Measurements from ENCODE around the gene FASN.

Gene FASN

GRCh38 chr17:82117139-82118090 is 19.4 kb upstream of the FASN start:
- DNase-seq, result no peak

DNA sequence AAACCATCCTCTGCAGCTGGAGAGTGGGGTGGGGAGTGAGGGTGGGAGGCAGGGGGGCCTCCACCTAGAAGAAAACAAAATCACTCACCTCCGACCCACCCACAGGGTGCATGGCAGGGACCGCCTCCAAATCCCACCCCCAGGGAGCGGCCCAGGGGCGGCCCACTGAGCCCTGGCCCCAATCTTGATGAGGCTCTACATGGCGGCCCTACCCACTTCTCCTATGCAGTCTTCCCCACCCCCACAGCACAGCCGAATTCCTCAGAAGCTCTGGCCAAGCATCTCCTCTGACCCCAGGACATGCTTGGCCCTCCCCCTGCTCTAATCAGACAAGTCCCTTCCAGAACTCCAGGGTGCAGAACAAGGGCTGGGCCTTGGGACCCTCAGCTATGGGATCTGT is 18.2 kb upstream of the FASN start:
- DNase-seq, result no peak

DNA sequence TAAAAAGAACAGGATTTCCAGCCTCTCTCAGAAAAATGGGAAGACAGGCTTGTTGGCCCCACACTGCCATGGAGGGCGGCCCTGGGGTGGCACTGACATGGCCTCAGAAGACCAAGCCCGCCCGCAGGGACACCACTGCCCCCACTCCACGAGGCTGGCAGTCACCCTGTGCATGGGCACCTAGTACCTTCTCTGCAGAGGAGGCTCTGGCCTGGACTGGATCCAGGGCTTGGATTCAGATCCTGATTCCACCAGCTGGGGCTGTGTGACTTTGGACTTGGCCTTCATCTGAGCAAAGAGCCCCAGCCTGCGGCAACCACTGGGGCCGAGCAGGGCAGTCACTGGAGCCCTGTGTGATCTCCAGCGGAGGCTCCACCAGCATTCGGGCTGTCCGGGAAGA is 16.8 kb upstream of the FASN start:
- no peak for DNase-seq

DNA sequence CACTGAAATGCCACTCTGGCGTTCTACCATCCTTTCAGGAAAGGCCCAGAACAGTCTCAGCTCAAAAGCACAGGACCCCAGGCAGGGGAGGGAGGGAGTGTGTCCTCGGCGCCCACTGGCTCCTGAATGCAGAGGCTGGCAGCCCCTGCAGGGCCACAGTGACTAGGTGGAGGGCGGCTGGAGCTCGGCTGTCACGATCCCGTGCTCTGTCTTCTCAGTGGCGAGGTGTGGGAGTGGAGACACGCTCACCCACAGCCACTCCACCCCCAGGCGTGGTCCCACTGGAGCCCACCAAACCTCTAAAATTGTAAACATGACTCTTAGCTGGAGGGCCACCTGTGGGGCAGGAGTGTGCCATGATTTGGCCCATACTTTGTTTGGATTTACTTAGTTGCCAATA is 16.4 kb upstream of the FASN start:
- DNase-seq, result no peak

- no peak for DNase-seq
Observed at GRCh38 chr17:82113941-82114340, 15.9 kb upstream of the FASN start.

DNA sequence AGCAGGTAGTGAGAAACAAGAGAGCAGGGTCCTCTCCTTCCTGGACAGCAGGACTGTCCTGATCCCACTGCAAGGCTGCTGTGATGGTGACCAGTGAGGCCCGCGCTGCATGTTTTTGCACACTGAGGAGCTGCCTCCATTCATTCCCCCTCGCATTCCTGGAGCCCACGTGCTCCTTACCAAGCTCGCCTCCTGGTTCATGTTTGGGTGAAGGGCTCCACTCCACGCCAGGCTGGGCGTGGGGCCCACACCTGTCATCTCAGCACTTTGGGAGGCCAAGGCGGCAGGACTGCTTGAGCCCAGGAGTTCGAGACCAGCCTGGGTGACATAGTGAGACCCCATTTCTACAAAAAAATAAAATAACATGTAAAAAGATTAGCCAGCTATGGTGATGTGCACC is 15.4 kb upstream of the FASN start:
- DNase-seq, result no peak

DNA sequence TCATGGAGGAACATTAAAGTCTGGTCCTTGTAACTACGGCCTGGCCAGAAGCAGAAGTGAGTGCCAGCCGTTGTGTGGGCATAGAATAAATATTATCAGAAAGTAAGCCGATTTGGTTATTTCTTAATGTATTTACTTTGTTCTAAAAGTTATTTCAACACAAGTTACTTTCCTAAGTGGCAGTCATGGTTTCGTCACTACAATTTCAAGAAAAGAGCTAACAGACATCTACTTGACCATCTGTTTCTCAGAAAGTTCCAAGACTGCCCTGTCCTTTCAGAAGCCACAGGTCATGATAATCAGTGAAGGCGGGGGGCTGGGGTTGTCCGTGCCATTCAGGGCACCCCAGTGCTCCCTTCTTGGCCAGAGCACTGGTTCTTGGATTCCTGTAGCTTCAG is 14.9 kb upstream of the FASN start:
- DNase-seq, result no peak

DNA sequence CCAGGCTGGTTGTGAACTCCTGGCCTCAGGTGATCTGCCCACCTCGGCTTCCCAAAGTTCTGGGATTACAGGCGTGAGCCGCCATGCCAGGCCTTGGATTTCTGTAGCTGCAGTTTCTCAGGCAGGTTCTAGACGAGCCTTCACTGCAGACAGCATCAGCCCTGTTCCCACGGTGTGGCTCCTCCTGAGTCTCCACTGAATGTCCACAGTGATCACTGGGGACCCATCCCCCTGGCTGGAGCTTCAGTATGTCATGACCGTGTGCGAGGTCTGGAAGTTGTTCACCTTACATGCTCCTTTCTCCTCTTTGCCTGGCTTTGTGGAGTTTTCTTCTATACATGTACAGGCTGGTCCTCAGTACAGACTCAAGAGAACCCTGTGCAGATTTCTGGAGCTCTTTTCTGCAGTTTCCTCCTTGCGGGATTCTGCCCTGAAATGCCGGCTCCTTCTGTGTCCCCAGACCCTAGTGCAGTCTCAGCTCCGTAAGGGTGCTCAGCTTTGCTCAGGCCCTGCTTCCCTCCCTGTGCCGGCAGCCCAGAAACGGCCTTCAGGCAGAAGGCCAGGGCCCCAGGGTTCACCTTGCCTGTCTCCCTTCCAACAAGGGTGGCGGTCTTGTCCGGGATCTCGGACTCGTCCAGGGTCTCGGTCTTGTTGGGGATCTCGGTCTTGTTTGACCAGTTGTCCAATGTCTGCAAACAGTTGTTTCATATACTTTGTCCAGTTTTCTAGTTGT is 14.3 kb upstream of the FASN start:
- no peak for DNase-seq

GRCh38 chr17:82110298-82110697 is 12.3 kb upstream of the FASN start:
- no peak for DNase-seq

- no peak for DNase-seq
Observed at GRCh38 chr17:82108961-82109475, 11.0 kb upstream of the FASN start.

GRCh38 chr17:82108496-82108945 is 10.5 kb upstream of the FASN start:
- no peak for DNase-seq

DNA sequence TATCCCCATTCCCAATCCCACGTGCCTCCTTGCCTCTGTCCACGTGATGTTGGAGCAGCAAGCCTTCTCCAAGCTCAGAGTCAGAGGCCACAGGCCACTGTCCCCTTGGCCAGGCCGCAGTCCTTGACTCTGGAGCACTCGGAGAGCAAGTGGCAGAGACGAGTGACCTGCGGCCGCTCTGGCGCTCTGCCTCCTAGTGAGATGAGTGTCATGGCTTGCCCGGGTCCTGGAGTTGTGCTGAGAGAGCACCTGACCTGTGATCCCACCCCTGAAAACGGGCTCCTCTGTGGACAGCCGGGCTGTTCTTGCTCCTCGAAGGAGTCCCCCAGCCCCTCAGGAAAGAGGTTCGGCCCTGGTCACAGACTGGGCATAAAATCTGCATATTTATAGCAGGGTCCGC is 10.0 kb upstream of the FASN start:
- no peak for DNase-seq

DNA sequence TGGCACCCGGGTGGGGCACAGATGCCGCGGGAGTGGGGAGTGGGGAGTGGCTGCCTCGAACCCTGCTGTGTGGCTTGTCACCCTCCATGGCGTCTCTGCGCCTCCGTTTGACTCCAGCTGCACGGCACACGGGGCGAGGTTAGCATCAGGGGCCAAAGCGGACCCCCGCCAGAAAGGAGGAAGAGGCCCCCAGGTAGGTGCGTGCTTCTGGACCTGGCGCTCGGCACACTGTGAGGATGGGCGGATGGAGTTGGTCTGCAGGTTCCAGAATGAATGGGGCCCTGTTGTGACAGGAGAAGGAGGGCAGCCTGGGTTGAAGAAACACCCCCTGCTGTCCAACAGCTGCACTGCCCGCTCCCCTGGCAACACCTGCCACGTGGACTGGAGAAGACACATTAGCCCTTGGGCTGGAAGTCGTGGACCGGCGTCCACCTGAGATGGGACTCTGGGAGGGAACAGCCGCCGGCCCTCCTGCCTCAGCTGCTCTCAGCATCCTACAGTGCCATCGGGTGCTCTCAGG is 9.4 kb upstream of the FASN start:
- DNase-seq, result peak in 1 of 2 experiments; percentile 1

DNA sequence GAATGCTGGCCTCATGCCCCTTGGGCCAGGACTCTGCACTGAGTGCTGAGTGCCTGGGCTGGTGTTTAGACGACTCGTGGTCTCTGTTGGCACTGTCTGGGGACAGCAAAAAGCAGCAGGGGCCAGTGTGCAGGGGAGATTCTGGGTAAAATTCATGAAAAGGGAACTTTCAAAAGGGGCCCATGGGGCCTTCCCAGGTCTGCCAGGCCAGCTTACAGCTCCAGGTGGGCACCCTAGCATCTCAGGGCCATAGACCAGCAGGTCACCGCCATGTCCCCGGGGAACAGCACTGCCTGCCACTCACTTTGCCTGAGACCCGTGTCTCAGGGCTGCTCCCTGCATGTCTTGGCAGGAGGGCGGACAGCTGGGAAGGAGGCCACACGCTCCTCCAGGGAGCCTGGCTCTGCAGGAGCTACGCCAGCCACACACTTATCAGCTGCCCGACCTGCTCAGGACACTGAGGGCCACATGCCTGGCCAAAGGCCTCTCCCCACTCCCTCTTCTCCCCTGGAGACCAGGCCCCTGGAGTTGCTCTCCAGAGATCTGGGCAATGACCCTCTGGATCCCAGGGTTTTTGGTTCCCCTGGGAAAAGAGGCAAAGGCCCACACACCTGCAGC is 8.8 kb upstream of the FASN start:
- DNase-seq, result no peak

GRCh38 chr17:82105882-82106687 is 8.0 kb upstream of the FASN start:
- peak; percentile 48 to 62 for DNase-seq

GRCh38 chr17:82105417-82105881 is 7.4 kb upstream of the FASN start:
- no peak for DNase-seq

- no peak for DNase-seq
Observed at GRCh38 chr17:82104797-82105416, 6.9 kb upstream of the FASN start.

- no peak for DNase-seq
Observed at GRCh38 chr17:82103553-82104451, 5.8 kb upstream of the FASN start.

DNA sequence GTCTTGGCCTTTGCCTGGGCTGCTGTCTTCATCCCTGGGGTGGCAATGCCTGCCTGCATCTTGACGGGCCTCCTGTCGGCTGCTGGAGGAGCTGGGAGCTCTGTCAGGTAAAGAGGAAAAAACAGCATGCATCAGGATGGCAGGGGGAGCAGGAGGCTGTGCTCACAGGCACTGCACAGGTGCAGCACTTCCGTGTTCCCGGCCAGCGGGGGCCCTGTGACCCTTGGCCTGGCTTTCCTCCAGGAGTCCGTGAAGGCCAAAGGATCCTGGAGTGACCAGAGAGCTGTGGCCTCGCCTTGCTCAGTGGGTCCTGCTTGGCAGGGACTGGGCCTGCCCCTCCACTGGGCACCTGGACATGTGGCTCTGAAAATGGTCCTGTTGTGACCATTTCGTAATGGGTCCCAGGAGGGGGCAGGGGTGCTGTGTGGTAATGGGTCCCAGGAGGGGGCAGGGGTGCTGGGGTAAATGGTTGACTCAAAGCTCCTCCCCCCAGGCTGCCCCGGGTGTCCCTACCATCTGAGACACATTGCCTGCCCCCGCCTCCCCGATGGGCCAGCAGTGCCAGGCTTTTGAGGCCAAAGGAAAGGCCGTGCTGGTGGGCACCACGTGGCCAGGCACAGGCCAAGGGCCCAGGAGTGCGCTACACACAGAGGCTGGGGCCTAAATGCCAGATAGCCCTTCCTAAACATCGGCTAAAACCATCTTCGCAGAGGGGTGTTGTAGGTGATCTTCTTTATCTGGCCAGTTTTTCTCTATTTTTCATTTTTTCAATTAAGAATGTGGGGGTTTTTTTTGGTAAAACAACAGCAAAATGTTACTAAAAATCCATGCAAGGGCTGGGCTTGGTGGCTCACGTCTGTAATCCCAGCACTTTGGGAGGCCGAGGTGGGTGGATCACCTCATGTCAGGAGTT is 4.0 kb upstream of the FASN start:
- no peak for DNase-seq

Data from stimulated activated CD4-positive, alpha-beta T cell treated with anti-CD3 and anti-CD28 coated beads, Interleukin-4, amount 100 ng/mL, for 4 hours (primary cell).